ENCODE measurements around the gene FLNB.

The FLNB gene

GRCh38 chr3:58025837-58026569 lies 17.8 kb downstream of the FLNB start:
- peaks cover 12% of the 10 kb centered on the region for H3K4me1 ChIP-seq
- H3K9me3 ChIP-seq, result no peaks in the 10 kb centered on the region
- H3K4me3 ChIP-seq, result no peak overlapping the region
- no peaks in the 10 kb centered on the region for H3K27me3 ChIP-seq (ENCODE audit: low read depth)
- in situ Hi-C loops (cut with MboI; ENCODE audit: low sequenced_read_pairs), result no loop called here
- no peaks in the 10 kb centered on the region for H3K36me3 ChIP-seq (replicated peaks)
- DNase-seq (ENCODE audit: low spot score in 2 of 2), result peak; percentile 37 to 58

GRCh38 chr3:58026598-58026997 lies 18.4 kb downstream of the FLNB start:
- Histone ChIP-seq H3K4me1 (peaks cover 12% of the 10 kb centered on the region), H3K4me3 (no peak overlapping the region), H3K27me3 (ENCODE audit: low read depth) (no peaks in the 10 kb centered on the region), H3K9me3 (no peaks in the 10 kb centered on the region), H3K36me3 (replicated peaks) (no peaks in the 10 kb centered on the region)
- no peak for DNase-seq (ENCODE audit: low spot score in 2 of 2)
- in situ Hi-C loops (cut with MboI; ENCODE audit: low sequenced_read_pairs), result no loop called here

GRCh38 chr3:58027704-58028317 lies 19.6 kb downstream of the FLNB start:
- Histone ChIP-seq H3K9me3 (no peaks in the 10 kb centered on the region), H3K4me3 (no peak overlapping the region), H3K4me1 (peaks cover 12% of the 10 kb centered on the region), H3K27me3 (ENCODE audit: low read depth) (no peaks in the 10 kb centered on the region), H3K36me3 (replicated peaks) (no peaks in the 10 kb centered on the region)
- peak; percentile 28 to 59 for DNase-seq (ENCODE audit: low spot score in 2 of 2)
- in situ Hi-C loops (cut with MboI; ENCODE audit: low sequenced_read_pairs), result no loop called here

GRCh38 chr3:58028902-58029301 lies 20.7 kb downstream of the FLNB start:
- Histone ChIP-seq H3K36me3 (replicated peaks) (no peaks in the 10 kb centered on the region), H3K4me1 (peaks cover 12% of the 10 kb centered on the region), H3K4me3 (no peak overlapping the region)

GRCh38 chr3:58029842-58030584 lies 21.8 kb downstream of the FLNB start:
- no peak for DNase-seq (ENCODE audit: low spot score in 2 of 2)
- peaks cover 12% of the 10 kb centered on the region for H3K4me1 ChIP-seq
- no peaks in the 10 kb centered on the region for H3K36me3 ChIP-seq (replicated peaks)
- H3K27me3 ChIP-seq (ENCODE audit: low read depth), result no peaks in the 10 kb centered on the region
- H3K4me3 ChIP-seq, result no peak overlapping the region
- in situ Hi-C loops (cut with MboI; ENCODE audit: low sequenced_read_pairs), result no loop called here
- no peaks in the 10 kb centered on the region for H3K9me3 ChIP-seq

More at GRCh38 chr3:58028902-58029301, 20.7 kb downstream of the FLNB start:
- H3K9me3 ChIP-seq, result no peaks in the 10 kb centered on the region
- DNase-seq (ENCODE audit: low spot score in 2 of 2), result no peak
- no peaks in the 10 kb centered on the region for H3K27me3 ChIP-seq (ENCODE audit: low read depth)
- in situ Hi-C loops (cut with MboI; ENCODE audit: low sequenced_read_pairs), result no loop called here

GRCh38 chr3:58032186-58032585 lies 24.0 kb downstream of the FLNB start:
- DNase-seq (ENCODE audit: low spot score in 2 of 2), result no peak
- Histone ChIP-seq H3K27me3 (ENCODE audit: low read depth) (no peaks in the 10 kb centered on the region), H3K9me3 (no peaks in the 10 kb centered on the region), H3K4me1 (peaks cover 12% of the 10 kb centered on the region), H3K4me3 (no peak overlapping the region), H3K36me3 (replicated peaks) (no peaks in the 10 kb centered on the region)
- in situ Hi-C loops (cut with MboI; ENCODE audit: low sequenced_read_pairs), result no loop called here

- in situ Hi-C loops (cut with MboI; ENCODE audit: low sequenced_read_pairs), result no loop called here
Measured at GRCh38 chr3:58034738-58035523, 26.7 kb downstream of the FLNB start.

GRCh38 chr3:58035524-58036255 lies 27.5 kb downstream of the FLNB start:
- no peak for DNase-seq (ENCODE audit: low spot score in 2 of 2)
- Histone ChIP-seq H3K4me1 (peaks cover 6% of the 10 kb centered on the region; the same call in 1 of the 2 replicates), H3K9me3 (no peaks in the 10 kb centered on the region), H3K27me3 (ENCODE audit: low read depth) (no peaks in the 10 kb centered on the region), H3K4me3 (no peak overlapping the region), H3K36me3 (replicated peaks) (no peaks in the 10 kb centered on the region)
- in situ Hi-C loops (cut with MboI; ENCODE audit: low sequenced_read_pairs), result no loop called here

More at GRCh38 chr3:58034738-58035523, 26.7 kb downstream of the FLNB start:
- H3K9me3 ChIP-seq, result no peaks in the 10 kb centered on the region
- no peak overlapping the region for H3K4me3 ChIP-seq
- H3K27me3 ChIP-seq (ENCODE audit: low read depth), result no peaks in the 10 kb centered on the region
- peaks cover 3% of the 10 kb centered on the region; the same call in 1 of the 2 replicates for H3K4me1 ChIP-seq
- no peaks in the 10 kb centered on the region for H3K36me3 ChIP-seq (replicated peaks)
- DNase-seq (ENCODE audit: low spot score in 2 of 2), result no peak

- no peak for DNase-seq (ENCODE audit: low spot score in 2 of 2)
- H3K27me3 ChIP-seq (ENCODE audit: low read depth), result no peaks in the 10 kb centered on the region
- H3K36me3 ChIP-seq (replicated peaks), result no peaks in the 10 kb centered on the region
- peaks cover 6% of the 10 kb centered on the region; the same call in 1 of the 2 replicates for H3K4me1 ChIP-seq
- in situ Hi-C loops (cut with MboI; ENCODE audit: low sequenced_read_pairs), result no loop called here
- no peaks in the 10 kb centered on the region for H3K9me3 ChIP-seq
- no peak overlapping the region for H3K4me3 ChIP-seq
Measured at GRCh38 chr3:58036293-58037032, 28.2 kb downstream of the FLNB start.

- H3K9me3 ChIP-seq, result no peaks in the 10 kb centered on the region
- no peak overlapping the region for H3K4me3 ChIP-seq
- in situ Hi-C loops (cut with MboI; ENCODE audit: low sequenced_read_pairs), result no loop called here
- no peaks in the 10 kb centered on the region for H3K36me3 ChIP-seq (replicated peaks)
- no peak for DNase-seq (ENCODE audit: low spot score in 2 of 2)
- peaks cover 6% of the 10 kb centered on the region; the same call in 1 of the 2 replicates for H3K4me1 ChIP-seq
- H3K27me3 ChIP-seq (ENCODE audit: low read depth), result no peaks in the 10 kb centered on the region
Measured at GRCh38 chr3:58037141-58037910, 29.1 kb downstream of the FLNB start.

GRCh38 chr3:58038675-58039292 lies 30.6 kb downstream of the FLNB start:
- Histone ChIP-seq H3K27me3 (ENCODE audit: low read depth) (no peaks in the 10 kb centered on the region), H3K36me3 (replicated peaks) (no peaks in the 10 kb centered on the region), H3K4me1 (peaks cover 6% of the 10 kb centered on the region; the same call in 1 of the 2 replicates), H3K9me3 (no peaks in the 10 kb centered on the region), H3K4me3 (no peak overlapping the region)
- in situ Hi-C loops (cut with MboI; ENCODE audit: low sequenced_read_pairs), result no loop called here
- DNase-seq (ENCODE audit: low spot score in 2 of 2), result no peak
